NK-92 (cell line): Measurements from ENCODE around the gene PTGDR2.

ENCODE experiments used
- DNase-seq: peaks from one replicate; lab custom pipeline; 2025; ENCODE audit not compliant: unreplicated experiment; lab: John Stamatoyannopoulos, UW

PTGDR2 gene

DNA sequence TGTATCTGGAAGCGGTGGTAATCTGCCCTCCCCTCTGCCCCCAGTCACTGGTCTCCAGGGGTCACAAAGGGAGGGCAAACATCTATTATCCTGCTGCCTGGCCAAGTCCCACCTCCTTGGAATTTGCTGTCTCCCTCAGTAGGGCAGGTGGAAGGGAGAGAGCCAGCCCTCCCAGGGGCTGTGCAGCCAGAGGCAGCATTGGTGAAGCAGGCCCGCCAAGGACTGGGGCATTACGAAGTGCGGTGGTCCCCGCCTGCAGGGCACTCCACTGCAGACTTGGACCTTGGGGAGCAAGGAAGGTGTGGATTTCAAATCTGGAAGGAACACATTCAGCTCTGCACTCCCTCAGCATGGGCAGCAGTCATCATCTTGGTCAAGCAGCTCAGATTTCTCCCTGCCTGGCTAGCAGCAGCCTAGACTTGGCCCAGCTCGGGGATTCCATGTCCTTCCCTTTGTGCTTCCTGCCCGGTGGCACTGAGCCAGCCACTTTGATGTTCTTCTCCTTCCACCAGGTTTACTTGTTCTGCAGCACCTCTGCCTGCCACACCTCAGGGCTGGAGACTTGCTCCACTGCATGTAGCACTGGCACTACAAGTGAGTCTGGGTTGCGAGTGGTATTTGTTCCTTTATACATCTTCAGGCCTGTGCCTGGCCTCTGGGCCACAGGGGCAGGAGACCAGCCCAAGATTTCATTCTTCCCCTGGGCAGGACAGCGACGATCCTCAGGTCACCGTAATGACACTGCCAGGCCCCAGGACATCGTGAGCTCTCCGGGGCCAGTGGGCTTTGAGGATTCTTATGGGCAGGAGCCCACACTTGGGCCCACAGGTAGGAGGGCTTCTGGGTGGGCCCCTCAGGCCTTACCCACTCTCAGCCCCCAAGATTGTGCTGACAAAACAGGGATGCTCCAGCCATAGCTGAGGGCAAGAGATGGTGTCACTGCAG is 18.9 kb upstream of the PTGDR2 start:
- no peak for DNase-seq

- no peak for DNase-seq
These were observed 17.8 kb upstream of the PTGDR2 start for GRCh38 chr11:60873533-60873932.

DNA sequence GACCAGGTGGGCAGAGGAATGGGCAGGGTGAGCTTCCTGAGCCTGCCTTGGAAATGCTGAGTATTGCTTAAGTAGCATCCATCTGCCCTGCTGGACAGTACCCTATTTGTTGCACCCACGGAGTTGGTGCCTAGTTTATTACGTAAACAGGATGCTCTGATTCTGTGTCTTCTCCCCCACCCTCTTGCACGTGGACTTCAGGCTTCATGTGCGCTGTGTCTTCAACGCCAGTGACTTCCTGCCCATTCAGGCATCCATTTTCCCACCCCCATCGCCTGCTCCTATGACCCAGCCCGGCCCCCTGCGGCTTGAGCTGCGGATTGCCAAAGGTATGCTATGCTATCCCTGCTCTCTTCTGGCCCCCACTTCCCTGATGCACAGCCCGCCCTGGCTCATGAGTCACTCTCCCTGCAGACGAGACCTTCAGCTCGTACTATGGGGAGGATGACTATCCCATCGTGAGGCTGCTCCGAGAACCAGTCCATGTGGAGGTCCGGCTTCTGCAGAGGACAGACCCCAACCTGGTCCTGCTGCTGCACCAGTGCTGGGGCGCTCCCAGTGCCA is 17.3 kb upstream of the PTGDR2 start:
- DNase-seq, result no peak

DNA sequence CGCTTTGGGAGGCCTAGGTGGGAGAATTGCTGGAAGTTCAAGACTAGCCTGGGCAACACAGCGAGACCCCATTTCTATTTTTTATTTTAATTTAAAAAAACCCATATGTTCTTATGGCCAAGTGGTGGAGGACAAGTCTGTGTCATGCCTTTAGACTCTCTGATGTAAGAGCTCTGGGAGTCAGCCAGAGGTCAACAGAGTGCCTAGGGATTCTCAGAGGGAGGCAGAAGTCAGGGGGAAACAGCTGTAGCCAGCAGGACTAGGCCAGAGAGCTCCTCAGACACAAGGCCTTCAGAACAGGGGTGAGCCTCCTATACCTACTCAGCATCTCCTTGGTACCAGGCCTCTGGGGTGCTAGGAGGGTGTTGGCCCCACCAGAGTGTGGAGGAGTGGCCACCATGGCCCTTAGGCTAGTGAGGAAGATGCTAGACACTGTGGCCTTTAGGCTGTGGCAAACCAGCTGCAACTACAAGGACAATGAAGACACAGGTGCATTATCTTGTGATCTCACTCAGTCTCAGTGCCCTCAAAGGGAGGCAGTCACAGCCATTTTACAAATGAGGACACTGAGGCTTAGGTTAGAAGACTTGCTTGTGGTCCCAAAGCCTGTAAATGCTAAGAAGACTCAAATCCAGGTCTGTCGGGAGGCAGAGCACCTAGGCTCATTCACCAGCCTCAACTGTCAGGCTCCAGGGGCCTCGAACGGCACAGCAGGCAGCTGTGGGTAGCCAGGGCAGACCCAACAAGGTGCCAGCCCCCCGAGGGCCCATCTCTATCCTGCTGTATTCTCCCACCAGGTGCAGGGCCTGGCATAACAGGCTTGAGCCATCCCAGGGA is 16.6 kb upstream of the PTGDR2 start:
- DNase-seq, result no peak

DNA sequence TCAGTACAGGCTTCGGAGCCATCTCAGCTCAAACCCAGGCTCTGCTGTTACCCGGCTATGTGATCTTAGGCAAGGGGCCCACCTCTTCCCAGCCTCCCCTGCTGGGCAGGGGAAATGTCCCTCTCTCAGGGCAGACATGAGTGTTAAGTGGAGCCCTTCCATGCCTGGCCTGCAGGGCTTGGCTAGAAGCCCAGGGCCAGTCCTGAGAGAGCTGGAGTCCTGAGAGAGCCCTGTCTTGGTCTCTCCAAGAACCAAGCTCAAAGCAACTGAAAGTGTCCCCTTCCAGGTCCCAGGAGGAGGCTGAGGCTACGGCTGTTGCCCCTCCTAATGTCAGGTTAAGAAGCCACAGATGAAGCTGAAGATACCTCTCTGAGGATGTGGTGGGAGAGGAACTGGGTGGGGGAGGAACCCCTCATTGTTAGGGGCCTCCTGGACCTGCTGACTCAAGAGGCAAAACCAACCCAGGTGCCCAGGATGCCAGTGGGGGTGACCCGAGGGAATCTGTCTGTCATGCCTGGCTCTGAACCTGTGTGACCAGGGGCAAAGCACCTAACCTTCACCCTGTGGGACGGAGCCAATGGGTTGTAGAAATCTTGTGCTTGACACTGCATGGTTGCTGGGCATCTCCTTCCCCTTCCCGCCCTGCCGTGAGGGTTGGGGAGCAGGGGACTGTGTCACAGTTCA is 15.8 kb upstream of the PTGDR2 start:
- DNase-seq, result no peak

DNA sequence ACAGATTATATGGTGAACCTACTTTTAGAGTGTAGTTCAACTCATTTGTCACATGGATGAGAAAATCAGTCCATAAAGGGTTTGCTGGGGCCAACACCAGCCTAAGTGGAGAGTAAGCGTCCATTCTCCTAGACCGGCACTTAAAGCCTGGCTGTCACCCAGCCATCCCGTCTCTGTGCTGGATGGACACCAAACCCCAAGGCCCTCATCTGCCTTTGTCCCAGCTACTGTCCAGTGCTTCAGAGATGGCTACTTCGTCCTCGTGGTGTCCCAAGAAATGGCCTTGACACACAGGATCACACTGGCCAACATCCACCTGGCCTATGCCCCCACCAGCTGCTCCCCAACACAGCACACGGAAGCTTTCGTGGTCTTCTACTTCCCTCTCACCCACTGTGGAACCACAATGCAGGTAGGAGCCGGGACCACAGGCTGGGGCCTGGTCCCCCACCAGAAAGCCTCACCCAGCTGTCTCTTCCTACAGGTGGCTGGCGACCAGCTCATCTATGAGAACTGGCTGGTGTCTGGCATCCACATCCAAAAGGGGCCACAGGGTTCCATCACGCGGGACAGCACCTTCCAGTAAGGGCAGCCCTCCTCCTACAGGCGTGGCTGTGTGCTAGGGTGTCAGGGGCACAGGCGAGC is 15.1 kb upstream of the PTGDR2 start:
- no peak for DNase-seq

GRCh38 chr11:60870276-60870675 is 14.5 kb upstream of the PTGDR2 start:
- no peak for DNase-seq

DNA sequence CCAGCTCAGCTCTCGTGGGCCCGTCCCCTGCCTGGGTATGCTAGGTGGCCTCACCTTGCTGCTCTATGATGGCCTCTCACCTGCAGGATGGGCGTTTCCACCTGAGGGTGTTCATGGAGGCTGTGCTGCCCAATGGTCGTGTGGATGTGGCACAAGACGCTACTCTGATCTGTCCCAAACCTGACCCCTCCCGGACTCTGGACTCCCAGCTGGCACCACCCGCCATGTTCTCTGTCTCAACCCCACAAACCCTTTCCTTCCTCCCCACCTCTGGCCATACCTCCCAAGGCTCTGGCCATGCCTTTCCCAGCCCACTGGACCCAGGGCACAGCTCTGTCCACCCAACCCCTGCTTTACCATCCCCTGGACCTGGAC is 13.7 kb upstream of the PTGDR2 start:
- no peak for DNase-seq

- DNase-seq, result no peak
These were observed 13.1 kb upstream of the PTGDR2 start for GRCh38 chr11:60868682-60869450.

- DNase-seq, result no peak
These were observed 12.3 kb upstream of the PTGDR2 start for GRCh38 chr11:60867871-60868681.

- DNase-seq, result no peak
These were observed 11.4 kb upstream of the PTGDR2 start, which contains the start of gene ZP1 for GRCh38 chr11:60866911-60867870. ZP1 (plus strand) TSS chr11:60867542; CDS start chr11:60867562, 20 bp downstream.

- DNase-seq, result no peak
These were observed 9.2 kb upstream of the PTGDR2 start for GRCh38 chr11:60864856-60865513.

DNA sequence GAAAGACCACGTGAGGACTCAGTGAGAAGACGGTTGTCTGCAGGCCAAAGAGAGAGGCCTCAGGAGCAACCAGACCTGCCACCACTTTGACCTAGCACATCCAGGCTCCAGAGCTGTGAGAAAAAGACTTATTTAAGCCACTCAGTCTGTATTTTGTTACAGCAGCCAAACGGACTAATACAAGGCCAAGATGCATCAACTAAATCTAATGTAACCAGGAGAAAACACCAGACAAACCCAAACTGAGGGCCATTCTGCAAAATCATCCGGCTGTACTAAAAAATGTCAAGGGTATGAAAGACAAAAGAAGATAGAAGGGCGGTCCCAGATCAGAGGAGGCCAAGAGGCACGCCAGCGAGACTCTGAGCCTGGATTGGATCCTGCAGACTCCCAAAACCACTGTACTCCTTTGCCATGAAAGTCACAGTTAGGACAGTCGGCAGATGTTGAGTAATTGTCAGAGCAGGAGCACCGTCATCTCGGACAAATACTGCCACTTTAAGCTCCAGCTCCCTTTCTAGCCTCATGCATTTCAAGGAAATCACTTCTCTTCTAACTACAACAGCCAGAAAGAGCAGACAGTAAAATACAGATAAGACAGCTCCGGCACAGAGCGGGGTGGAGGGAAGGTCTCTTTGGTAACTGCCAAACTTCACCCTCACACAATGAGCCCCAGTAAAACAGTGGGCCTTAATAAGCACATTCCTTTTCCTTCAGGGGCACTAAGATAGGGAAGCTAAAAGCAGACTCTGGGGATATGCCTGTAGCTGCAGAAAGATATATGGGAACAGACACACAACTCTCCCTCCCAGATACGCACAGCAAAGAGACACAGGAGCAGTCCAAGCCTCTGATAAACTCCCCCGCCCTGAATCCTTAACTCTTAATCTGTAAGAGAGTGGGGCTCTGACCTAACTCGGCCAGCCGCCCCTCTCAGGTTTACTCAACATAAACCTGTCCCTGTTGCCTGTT is 8.1 kb upstream of the PTGDR2 start:
- DNase-seq, result no peak

GRCh38 chr11:60862171-60862570 is 6.4 kb upstream of the PTGDR2 start:
- DNase-seq, result no peak

DNA sequence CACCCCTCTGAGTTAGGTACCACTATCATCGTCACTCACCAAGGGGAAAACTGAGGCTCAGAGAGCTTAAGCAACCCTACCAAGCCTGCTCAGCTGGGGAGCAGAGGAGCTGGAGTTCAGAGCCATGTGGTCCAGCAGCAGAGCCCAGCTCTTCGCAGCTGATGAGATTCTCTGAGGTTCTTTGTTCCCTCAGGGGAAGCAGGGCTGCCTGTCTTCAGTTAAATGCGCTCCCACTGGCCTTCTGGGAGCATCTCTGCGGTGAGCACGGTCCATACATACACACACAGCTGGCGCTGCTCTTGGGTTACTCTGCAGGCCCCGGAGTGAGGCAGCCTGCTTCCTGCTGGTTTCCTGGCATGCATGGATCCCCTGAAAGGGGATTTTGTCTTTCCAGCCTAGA is 5.2 kb upstream of the PTGDR2 start:
- DNase-seq, result no peak

DNA sequence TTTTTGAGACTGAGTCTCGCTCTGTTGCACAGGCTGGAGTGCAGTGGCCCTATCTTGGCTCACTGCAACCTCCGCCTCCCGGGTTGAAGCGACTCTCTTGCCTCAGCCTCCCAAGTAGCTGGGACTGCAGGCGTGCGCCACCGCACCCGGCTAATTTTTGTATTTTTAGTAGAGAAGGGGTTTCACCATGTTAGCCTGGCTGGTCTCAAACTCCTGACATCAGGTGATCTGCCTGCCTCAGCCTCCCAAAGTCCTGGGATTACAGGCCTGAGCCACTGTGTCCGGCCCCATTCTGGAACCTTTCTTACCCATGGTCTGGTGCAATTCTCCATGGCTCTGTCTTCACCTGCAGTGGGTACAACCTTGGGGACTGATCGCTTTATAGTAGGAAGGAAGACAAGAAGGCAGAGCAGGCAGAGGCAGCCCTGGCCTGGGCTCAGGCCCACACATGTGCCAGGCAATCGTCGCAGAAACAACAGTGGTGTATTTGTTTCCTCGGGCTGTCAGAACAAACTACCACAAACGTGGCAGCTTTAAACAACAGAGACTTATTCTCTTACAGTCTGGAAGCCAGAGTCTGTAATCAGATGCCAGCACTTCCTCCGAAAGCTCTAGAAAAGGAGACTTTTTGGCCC is 4.0 kb upstream of the PTGDR2 start:
- DNase-seq, result no peak
